ENCODE measurements around the gene MARCHF11.

The MARCHF11 gene

DNA sequence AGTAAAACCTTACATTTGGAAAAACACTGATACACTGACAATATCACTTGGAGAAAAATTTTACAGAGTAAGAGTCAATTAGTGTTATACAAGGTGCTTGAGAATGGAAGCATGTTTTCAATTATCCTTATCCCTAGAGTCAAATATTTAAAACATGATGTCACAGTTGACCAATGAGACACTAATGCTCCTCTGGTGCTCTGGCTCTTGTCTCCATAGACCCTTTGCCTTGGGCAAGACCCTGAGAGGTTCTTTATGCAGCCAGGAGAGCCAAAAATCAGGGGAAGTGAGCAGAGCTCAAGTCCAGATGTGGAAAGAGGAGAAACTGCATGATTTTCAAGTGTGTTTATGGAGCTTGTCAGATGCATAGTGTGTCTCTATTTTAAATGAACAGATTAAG, 153.9 kb downstream of the MARCHF11 start:
- Histone ChIP-seq H3K36me3 (ENCODE audit: control insufficient read depth, insufficient read depth, low read length) (no peaks in the 10 kb centered on the region), H3K4me3 (replicated peaks; ENCODE audit: low read depth, low read length) (no peak overlapping the region), H3K27me3 (replicated peaks; ENCODE audit: control insufficient read depth, insufficient read depth, low read length) (no peaks in the 10 kb centered on the region)
- no peak for DNase-seq (ENCODE audit: extremely low read depth, insufficient read length)
- TF ChIP-seq, protein P1, sequence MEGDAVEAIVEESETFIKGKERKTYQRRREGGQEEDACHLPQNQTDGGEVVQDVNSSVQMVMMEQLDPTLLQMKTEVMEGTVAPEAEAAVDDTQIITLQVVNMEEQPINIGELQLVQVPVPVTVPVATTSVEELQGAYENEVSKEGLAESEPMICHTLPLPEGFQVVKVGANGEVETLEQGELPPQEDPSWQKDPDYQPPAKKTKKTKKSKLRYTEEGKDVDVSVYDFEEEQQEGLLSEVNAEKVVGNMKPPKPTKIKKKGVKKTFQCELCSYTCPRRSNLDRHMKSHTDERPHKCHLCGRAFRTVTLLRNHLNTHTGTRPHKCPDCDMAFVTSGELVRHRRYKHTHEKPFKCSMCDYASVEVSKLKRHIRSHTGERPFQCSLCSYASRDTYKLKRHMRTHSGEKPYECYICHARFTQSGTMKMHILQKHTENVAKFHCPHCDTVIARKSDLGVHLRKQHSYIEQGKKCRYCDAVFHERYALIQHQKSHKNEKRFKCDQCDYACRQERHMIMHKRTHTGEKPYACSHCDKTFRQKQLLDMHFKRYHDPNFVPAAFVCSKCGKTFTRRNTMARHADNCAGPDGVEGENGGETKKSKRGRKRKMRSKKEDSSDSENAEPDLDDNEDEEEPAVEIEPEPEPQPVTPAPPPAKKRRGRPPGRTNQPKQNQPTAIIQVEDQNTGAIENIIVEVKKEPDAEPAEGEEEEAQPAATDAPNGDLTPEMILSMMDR (IDR thresholded peaks at IDR 0.05; ENCODE audit: insufficient read depth, low read length, poor library complexity, severe bottlenecking): no peak

DNA sequence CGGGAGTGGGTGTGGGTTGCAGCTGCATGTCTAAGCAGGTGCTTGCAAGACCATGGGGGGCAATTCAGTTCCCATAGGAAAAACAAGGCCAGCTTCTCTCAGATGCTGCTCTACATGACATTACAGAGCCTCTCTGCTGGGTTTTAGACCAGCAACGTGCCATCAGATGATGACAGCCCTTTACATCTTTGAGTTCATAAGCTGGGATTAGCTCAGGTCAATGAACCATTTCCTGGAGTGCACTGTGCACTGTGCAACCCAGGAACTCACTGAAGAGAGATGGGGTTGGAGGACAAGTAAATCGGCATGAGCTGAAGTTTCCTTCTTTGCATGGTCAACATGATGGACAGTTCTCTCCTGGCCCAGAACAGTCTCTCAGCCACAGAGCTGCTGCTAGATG, 160.6 kb downstream of the MARCHF11 start:
- Histone ChIP-seq H3K27me3 (replicated peaks; ENCODE audit: control insufficient read depth, insufficient read depth, low read length) (no peaks in the 10 kb centered on the region), H3K36me3 (ENCODE audit: control insufficient read depth, insufficient read depth, low read length) (no peaks in the 10 kb centered on the region), H3K4me3 (replicated peaks; ENCODE audit: low read depth, low read length) (no peak overlapping the region)
- TF ChIP-seq, protein P1 (IDR thresholded peaks at IDR 0.05; ENCODE audit: insufficient read depth, low read length, poor library complexity, severe bottlenecking): no peak
- DNase-seq (ENCODE audit: extremely low read depth, insufficient read length): no peak

DNA sequence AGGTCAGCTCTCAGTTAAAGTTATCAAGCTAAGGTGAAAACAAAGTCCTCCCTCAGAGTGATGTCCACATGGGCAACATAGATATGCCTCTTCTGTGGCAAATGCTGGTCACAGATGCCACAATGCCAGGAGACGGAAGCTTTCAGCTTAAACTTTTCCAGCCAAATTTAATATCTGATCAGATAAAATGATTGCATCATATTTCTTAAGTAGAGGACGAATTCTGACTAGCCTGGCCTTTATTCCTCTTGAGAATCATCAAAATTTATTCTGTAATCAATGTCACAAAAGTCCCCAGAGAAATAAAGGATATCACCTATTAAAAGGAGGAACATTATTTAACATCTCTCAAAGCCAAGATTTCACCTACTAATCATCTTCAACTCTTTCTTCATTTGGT, 161.9 kb downstream of the MARCHF11 start:
- DNase-seq (ENCODE audit: extremely low read depth, insufficient read length): no peak
- Histone ChIP-seq H3K27me3 (replicated peaks; ENCODE audit: control insufficient read depth, insufficient read depth, low read length) (no peaks in the 10 kb centered on the region), H3K36me3 (ENCODE audit: control insufficient read depth, insufficient read depth, low read length) (no peaks in the 10 kb centered on the region), H3K4me3 (replicated peaks; ENCODE audit: low read depth, low read length) (no peak overlapping the region)
- TF ChIP-seq, protein P1 (IDR thresholded peaks at IDR 0.05; ENCODE audit: insufficient read depth, low read length, poor library complexity, severe bottlenecking): no peak

All from GM06990 (cell line).